Mesenteric fat pad (tissue), 1 donor: ENCODE data around the gene ADGRB3. TPM values are rescaled to one million over a fixed set of nuclear protein-coding genes. Genes with fewer than 3 reads are reported as not detected.
"Not testable (repeated sequence)": the region's sequence is repeated elsewhere in the genome, so short reads cannot be mapped to it uniquely, and the experiment has no call there.

Experiments used
- DNase-seq: peaks from one replicate; pipeline ENCODE4 v3.0.0-alpha.2; 2020; ENCODE audit warnings: low spot score
- total RNA-seq: library from RNA; stranded (reverse); fragmentation: NEBNext Ultra II Directional; extraction: Animal tissue kit (Norgen Biotek cat#: 25700); gene quantifications from one replicate; pipeline ENCODE4 v1.2.1, GENCODE V29; 2021
- donor health status: DM: yes; HTN: yes; CAD: no.

ADGRB3 gene
- total RNA-seq, 1 donor from 2014 or later, result 0.74 TPM

DNA sequence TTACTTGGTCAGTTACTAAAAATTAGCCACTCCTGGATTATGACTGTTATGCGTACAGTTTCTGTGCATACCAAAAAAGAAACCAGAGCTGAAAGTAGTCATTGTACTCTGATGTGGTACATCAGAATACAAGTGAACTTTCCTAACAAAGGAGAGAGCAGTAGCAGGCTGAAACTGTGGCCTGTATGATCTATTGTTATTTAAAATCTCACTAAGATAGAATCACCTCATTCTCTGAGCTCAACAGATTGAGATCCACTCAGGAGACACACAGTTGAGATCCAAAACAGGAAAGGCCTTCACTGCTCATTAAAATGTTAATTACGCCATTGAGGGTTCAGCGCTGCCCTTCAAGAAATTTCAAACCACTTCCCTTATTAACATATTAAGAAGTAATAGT, 585.3 kb downstream of the ADGRB3 start:
- no peak for DNase-seq

DNA sequence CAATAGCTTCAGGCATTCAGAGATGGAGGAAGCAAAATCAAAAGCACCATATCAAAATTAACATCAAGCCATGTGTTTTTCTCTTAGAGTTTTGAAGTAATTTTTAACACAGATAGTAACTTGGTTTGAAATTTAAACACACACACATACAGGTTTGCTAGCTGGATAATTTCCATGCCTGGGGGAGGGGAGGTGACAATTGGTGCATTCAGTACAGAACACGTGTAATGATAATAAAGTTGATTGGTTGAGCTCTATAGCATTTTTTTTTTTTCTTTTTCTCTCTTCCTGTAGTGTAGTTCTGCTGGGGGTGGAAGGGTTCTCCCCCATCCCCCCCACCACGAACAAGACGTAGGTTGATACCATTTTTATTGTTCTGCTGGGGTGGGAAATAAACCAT, 596.9 kb downstream of the ADGRB3 start:
- DNase-seq, result no peak

DNA sequence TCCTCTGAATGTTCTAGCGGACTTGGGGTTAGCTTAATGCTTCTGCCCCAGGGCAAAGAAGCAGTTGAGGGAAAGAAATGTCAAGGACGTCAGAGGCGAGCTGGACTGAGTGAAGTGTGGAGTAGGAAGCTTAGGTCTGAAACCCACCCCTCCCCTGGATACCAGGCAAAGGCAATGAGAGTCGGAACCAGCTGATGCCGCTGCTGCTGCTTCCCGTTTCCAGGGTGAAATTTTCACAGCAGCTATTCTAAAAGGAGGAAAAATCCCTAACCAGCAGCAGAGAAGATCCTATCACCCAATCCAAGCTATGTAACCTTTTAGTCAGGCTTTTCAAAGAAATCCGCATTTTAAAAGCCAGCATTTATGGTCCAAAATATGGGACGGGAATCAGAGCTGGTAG, 597.4 kb downstream of the ADGRB3 start:
- no peak for DNase-seq

DNA sequence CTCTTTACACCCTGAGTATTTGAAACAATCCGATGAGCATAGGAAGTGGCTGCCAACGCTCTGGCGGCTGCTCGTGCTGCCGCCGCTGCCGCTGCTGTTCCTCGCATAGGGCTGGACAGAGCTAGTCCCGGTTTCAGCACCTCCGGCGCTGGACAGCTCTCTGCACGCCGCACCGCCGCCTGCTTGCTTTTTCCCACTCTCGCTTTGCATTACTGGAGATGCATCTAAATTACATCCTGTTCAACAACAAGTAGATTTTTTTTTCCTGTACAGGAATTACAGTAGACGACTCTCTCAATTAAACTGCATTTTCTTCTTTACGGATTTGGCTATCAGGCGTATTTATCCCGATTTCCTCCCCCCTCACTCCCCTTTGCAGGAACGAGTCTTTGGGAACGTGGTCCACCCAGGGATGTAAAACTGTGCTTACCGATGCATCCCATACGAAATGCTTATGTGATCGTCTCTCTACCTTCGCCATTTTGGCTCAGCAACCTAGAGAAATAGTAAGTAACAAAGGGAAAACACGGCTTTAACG, 597.9 kb downstream of the ADGRB3 start:
- DNase-seq, result no peak

DNA sequence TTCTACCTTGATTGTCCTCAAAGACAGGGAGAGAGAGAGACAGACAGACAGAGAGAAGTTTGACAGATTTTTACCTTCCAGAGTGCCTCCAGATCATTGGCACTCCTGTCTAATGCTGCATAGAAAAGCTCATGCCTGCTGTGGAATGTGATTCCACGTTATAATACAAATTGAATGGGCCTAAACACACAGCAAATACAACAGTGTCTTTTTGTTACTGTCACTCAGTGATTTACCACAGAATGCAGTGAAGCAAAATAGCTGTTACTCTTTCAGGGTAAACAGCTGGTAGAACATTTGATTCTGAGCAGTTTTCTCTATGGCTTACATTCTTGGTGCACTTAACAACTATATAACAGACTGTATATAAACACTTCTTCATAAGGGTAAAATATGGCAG, 603.0 kb downstream of the ADGRB3 start:
- no peak for DNase-seq

DNA sequence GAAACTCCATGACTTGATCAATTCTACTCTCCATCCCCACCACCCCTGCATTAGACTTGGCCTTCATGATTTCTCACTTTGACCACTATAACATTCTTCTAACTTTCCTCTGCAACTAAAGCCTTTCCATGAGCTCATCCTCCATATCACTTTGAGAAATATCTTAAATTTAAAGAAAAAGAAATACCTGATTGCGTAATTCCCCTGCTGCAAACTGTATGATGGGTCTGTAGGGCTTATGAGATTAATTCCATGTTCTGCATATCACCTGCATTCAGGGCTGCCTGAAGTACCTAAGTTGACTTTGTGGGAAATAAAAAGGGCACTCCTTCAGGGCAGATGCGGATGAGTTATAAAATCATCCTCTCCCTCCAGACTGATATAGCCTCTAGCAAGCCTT, 611.9 kb downstream of the ADGRB3 start:
- DNase-seq, result no peak

DNA sequence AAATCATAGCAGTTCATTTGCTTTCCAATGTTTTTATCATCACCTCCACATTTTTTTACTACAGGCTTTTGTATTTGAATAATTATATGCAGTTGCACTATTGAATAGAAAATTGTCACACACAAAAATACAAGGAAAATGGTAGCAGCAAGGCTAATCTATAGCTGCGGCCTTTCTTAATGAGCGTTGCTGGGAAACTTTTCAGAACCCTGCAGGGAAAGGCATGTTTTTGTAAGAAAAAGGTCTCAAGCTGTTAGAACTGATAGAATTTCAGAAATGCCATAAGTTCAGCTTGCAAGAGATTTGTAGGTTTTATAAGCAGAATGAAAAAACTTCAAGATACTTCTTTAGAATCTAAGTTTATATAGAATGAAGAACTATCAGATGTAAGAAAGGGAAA, 625.9 kb downstream of the ADGRB3 start:
- DNase-seq, result no peak

DNA sequence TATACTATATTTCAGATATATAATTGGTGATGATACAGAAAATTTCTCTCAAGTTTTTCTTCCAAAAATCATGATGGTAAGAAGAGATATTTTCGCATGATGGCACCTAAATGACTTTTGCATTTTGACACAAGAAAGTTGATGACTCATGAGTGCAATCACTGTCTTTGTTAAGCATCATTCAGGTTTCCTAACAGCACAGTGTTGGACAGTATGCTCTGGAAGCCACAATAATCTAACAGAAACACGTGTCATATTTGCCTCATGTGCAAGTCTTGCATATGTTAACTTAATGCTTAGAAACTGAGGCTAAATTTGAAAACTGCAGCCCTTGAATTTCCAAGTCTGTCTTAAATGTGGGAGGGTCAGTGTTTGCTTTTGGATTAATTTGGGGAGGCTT, 628.2 kb downstream of the ADGRB3 start:
- no peak for DNase-seq

DNA sequence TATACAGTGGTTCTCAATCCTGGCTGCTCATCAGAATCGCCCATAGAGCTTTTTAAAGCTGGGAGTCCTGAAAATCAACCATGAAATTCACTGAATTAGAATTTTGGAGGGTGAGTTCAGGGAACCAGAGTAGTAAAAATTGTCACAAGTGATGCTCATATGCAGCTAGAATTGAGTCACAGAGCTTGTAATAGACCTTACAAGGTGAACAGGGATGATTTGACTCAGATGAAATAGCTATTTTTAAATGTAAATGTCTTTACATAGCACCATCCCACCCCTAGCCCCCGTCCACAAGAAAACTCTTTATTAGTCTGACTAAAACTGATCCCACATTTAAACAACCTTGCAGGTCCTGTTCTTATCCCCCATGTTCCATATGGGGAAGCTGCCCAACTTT, 630.0 kb downstream of the ADGRB3 start:
- DNase-seq, result no peak

DNA sequence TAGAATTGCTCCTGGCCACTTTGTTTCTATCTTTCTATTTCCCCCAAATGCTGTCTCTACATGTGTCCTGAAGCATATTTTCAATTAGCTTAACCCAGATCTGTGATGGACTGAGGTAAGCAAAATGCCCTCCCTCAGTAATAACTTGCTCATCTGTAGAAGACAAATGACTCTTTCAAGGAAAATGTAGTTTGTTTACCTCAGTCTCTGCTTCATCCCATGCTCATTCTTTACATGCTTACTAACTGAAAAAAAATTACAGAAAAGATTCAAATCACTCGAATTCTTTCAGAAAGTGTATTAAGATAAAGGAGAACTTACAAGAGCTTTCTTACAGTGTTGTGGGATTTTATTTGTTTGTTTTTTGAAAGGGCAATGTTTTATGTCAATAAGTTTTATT, 630.6 kb downstream of the ADGRB3 start:
- no peak for DNase-seq

DNA sequence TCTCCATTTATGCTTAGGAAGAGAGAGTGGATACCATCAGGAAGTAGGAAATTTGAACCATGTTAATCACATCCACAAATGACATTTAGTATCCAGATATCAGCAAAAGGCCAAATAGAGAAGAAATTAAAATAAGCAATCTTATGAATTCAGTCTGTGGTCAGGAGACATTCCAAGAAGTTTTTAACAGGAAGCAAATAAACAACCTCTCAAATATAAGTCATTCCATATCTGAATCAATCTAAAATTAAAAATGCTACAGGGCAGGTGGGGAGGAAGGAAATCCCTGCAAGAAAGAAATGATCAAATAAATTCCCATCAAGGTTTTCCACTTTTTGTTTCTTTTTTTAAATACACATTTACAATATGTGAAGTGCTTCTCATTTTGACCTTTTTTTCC, 641.1 kb downstream of the ADGRB3 start:
- no peak for DNase-seq

DNA sequence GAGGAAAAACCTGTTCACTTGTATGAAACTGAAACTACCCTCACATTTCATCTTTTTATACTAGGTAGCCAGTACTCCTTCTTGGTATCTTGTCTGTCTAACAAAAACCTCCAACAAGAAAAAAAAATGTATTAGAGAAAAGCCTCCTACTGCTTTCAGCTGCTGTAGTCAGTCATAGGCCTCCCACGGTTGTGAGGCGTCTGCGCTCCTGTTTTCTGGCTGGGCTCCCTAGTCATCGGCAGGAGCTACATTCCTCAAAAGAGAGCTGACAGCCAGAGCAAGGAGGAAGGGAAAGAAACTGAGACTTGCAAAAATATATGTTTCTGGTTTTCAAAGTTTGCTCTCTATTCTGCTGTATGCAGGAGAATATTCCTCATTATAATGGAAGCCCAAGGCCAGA, 644.7 kb downstream of the ADGRB3 start:
- DNase-seq, result no peak

DNA sequence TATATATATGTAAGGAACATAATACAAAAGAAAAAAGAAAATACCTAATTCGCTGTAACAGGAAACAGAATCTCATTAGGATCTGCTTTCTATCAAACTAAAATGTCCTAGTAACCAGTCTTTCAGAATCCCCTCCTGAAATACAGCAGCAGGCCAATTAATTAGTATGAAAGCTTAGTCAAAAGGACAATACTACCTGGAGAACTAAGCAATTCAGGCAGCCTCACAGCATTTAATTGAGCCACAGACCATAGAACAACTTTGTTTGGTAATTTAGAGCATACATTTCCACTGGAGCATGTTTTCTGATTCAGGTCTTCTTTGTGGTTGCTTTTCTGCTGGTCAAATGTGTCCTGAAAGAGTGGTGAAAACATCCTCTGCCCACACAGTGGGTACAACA, 645.8 kb downstream of the ADGRB3 start:
- DNase-seq, result no peak

DNA sequence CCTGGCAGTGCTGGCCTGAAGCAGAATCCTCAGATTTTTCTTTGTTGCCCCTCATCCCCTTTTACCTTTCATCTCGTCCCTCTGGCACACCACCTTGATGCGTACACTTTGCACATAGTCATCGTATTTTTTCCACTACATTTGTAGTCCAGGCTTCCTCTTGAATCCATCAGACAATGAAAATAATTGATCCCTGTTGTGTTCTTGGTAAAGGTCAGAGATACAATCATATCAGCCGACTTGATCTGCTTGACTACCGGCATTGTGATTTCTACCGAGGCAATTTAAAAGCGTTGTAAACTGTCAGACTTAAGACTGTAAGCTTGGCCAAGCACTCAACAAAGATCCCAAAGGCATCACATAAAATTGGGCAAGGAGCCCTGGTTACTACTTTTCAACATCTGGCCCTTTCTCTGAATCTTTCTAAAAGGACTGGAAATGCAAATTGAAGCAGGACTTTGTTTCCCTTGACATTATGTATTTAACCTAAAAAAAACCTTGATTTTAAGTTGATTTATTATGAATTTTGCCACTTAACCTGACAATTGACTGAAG, 649.2 kb downstream of the ADGRB3 start:
- no peak for DNase-seq

DNA sequence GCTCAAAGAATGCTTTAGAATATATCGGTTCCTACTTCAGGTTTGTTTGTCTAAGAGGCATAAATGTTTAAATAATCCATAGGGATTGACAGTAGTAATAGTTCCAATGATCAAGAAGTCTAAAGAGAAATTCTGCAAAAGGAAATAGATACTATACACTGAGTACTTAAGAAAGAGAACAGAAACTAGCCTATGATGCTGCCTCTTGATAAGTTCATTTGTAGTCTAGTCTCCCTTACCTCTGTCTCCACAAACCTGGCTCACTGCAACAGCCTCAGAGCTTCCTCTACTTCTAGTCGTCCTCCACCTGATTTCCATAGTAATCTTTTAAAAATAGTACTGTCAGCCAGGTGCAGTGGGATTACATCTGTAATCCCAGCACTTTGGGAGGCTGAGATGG, 650.0 kb downstream of the ADGRB3 start:
- no peak for DNase-seq

DNA sequence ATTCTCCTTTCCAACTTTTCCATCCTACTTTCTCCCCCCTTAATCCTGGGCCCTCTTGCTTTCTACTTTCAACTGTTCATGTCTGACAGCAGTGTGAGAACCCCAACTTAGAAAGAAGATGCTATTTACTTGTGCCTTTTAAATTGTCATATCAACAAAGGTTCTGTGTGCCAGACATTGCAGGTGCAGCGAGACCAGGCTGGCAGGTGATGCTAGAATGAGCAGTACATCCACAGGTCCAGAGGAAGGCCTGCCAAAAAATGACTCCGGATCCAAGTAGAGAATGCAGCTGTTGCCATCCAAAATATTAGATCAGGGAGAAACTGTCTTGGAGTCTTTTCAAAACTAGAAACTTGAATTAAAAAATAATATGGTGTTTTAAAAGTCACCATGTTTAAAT, 651.2 kb downstream of the ADGRB3 start:
- no peak for DNase-seq

DNA sequence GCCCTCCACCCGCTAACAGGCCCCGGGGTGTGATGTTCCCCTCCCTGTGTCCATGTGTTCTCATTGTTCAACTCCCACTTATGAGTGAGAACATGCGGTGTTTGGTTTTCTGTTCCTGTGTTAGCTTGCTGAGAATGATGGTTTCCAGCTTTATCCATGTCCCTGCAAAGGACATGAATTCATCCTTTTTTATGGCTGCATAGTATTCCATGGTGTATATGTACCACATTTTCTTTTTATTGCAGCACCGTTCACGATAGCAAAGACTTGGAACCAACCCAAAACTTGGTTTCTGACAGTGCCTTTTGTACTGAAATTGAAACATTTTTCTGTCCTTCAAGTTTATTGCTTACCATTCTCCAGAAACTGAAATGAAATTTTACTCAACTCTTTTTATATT, 653.1 kb downstream of the ADGRB3 start:
- DNase-seq, result not testable (repeated sequence)

DNA sequence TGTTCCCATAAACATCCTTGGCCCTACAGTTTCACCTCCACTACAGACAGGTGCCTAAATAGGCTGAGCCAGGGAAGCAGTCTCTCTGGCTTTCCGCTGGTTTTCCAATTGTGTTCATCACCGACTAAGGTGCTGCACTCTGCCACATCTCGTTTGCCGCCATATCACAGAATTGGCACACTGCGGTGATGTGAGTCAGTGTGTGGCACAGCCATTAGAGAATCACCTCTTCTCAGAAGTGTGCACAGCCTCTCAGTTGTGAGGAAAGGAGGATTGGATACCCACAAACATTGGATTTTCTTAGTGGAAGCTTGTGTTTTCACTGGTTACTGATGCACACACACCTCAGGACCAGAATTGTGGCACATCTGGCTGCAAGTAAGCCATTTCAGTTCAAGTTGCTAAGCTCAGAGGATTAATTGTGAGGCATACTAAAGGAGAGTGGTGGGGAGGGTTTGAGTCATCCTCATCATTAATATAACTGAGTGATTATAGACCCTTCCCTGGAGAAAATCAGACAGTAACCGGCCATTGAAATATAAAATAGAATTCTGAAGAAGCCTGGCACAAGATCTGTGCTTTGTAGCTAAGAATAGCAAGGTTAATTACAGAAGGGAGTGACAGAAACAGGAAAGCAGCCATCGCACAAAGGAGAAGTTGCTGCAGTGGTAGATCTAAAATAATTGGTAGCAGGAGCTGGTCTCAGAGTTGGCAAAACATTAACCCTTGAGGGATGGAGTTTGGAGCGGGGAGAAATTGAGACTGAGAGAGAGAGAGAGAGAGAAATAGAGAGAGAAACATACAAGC, 654.8 kb downstream of the ADGRB3 start:
- no peak for DNase-seq

DNA sequence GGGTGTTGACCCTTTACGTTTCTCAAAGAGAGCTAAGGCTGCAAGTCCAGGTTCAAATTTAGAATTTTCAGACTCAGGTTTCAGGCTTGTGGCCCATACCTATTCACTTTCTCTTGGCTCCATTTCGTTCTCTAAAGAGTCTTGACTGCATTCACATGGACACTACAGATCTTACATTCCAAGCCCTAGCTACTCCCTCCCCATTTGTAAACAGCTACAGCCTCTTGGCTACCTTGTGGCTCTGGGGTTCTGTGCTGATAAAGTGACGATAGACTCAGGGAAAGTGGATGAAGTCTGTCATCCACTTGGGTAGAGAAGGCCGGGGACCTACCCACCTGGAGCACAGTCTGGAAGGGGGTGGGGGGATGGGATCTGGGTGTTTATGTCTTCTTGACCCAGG, 658.4 kb downstream of the ADGRB3 start:
- no peak for DNase-seq

DNA sequence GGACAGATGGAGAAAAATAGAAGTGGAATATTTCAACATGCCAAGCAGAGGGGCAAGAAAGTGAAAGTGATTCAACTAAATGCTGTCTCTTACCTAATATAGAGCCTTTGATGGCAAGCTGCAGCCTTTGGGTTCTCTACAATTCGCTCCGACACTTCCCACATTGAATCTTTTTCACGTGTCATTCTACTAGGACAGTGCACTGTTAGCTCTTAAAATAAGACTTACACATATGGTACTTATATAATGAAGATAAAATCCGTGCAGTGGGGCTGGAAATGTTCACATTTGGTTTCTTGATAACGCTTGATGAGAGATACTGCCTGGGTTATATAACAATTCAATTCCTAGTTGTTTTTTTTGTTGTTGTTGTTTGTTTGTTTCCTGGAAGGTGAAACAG, 659.3 kb downstream of the ADGRB3 start:
- no peak for DNase-seq

DNA sequence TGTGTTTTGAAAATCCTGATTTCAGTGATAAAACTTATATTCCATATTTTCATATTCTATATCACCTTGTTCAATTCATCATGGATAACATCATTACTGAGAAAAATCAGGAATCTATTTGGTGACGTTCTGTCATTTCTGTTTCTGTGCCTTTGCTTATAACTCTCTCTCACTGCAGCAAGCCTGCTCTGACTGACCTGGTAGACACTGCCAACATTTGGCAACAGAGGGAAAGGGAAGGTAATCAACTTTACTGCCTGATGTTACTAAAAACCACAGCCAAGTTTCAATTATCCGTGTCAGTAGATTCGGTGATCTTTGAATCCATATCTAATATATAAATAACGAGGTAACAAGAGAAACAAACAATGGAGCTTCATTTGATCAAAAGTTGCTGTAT, 659.8 kb downstream of the ADGRB3 start:
- no peak for DNase-seq

DNA sequence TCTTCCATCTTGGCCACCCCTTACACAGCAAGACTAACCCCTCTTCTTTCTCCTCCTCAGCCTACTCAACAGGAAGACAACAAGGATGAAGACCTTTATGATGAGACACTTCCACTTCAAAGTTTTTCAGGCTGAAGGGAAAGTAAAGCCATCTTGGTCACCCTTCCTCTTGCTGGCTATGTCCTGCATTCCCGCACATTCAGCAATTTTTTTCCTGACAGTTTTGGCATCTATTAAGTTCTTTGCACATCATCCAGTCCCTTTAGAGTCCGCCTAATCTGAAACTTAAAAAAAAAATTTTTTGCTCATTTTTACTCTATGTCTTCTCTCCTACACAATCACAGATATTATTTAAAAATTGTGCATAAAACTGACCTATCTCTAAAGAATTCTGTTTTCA, 668.3 kb downstream of the ADGRB3 start:
- DNase-seq, result no peak

DNA sequence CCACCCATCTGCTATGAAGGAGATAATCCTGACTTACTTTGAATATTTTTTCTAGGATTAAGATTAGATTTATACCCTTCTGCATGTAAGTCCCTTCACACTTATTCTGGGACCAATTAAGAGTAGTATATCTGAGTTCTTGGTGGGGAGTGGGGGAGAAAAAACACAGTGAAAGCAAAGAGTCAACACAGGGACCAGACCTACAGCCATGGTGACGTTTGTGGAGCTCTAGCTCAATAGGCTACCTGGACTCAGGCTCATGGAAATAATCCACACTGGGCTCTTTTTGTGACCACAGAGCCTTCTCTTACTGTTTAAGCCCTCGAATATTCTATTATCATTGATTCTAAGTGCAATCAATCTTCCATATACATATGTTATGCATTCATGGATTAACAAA, 670.4 kb downstream of the ADGRB3 start:
- no peak for DNase-seq
